Activated naive CD4-positive, alpha-beta T cell treated with anti-CD3 and anti-CD28 coated beads, Interleukin-2, amount 50 U/mL, for 16 hours (primary cell): Measurements from ENCODE around the gene RAPSN.
A peak's percentile ranks its signal among the peaks of the same experiment; 100 is the strongest.

Experiments used
- DNase-seq: peaks from one replicate; pipeline ENCODE4 v3.0.0-alpha.2; 2020

The RAPSN gene

GRCh38 chr11:47464483-47464882 lies 15.5 kb upstream of the RAPSN start:
- DNase-seq, result no peak

DNA sequence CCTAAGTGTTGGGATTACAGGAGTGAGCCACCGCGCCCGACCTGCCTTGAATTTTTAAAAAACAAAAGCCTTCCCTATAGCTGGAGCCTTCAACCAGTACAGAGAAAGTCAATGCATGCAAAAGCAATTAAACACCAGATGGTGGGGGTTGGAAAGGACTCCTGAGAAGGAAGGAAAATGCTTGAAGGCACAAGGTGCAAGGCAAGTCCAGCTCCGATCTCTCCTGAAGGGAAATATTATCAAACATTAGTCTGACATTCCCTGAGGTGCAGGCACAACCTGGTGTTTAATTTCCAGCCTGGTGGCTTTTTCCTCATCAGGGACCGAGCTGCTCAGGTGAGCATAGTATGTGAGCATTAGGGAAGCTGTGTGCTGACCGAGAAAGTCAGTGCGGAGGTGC lies 12.9 kb upstream of the RAPSN start:
- DNase-seq, result no peak

DNA sequence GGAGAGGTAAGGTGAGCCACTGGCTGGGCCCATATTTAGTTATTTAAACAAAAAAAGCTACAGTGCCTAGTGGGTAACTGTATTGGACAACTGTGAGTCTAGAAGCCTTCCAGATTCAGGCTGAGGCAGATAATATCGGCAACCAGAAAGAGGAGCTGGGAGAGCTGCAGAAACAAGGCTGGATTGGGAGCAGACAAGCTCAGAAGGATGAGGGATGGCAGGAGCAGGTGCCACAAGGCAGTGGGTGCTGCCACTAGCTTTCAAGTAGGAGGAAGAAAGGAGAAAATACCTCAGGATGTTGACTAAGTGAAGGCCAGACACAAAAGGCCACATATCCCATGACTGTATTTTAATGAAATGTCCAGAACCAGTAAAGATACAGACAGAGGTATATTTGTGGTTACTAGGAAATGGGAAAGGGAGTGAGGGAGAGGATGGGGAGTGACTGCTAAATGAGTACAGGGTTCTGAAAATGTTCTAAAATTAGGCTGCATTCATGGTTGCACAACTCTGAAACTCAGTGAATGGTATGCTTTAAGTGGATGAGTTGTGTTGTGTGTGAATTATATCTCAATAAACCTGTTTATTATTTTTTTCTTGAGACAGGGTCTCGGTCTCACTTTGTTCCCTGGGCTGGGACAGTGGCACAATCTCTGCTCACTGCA lies 11.8 kb upstream of the RAPSN start:
- DNase-seq, result no peak

DNA sequence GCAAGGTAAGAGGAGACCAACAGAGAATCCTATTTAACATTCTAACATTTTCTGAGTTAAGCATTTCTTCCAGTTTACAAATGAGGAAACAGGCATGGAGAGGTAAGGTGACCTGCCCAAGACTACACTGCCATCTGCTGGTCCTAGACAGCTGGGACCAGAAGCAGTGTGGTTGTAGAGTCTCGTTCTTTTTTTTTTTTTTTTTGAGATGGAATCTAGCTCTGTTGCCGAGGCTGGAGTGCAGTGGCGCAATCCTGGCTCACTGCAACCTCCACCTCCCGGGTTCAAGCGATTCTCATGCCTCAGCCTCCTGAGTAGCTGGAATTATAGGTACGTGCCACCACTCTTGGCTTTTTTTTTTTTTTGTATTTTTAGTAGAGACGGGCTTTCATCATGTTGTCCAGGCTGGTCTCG lies 5.3 kb upstream of the RAPSN start:
- DNase-seq, result peak; percentile 65

DNA sequence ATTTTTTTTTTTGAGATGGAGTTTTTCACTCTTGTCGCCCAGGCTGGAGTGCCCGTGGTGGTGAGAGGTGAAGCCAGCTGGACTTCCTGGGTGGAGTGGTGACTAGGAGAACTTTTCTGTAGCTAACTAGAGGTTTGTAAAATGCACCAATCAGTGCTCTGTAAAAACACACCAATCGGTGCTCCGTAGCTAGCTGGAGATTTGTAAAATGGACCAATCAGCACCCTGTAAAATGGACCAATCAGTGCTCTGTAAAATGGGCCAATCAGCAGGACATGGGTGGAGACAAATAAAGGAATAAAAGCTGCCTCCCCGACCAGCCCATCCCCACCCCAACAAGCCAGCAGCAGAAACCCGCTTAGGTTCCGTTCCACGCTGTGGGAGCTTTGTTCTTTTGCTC lies 4.4 kb upstream of the RAPSN start:
- no peak for DNase-seq

- no peak for DNase-seq
These were observed 3.1 kb upstream of the RAPSN start for GRCh38 chr11:47451990-47452389.

- no peak for DNase-seq
These were observed 2.5 kb upstream of the RAPSN start for GRCh38 chr11:47451436-47451835.

DNA sequence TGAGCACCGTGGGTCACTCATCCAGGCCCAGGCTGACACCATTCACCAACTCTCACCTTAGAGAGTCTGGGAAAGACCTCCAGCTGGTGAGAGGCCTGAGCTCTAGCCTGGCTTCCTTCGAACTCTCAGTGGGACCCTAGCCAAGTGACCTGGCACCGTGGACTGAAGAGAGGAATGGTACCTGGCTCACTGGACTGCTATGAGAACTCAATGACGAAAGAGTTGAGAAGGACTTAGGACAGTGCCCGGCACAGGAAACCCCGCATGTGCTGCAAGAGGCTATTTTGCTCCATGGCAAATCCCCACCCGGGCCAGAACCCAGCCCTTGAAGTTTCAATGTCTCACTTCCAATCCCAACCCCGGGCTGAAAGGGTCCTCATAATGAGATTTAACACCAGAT lies 605 bp upstream of the RAPSN start:
- DNase-seq, result no peak

- DNase-seq, result no peak
These were observed 1.0 kb downstream of the RAPSN start for GRCh38 chr11:47447906-47448305.

DNA sequence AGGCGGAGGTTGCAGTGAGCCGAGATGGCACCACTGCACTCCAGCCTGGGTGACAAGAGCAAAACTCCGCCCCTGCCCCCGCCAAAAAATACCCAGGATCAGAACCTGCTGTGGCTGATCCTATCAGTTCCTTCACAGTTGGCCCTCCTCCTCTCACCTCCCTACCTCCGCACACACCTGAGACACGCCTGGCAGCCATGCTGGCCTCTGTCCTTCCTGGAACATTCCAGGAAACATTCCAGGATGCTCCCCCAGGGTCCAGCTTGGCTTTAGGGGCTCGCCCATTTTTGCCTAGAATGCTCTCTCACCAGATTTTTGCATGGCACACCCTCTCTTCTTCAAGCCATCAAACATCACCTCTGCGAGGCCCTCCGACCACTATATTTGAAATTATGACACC lies 2.1 kb downstream of the RAPSN start:
- DNase-seq, result no peak

- no peak for DNase-seq
These were observed 3.1 kb downstream of the RAPSN start for GRCh38 chr11:47445840-47446239.

GRCh38 chr11:47443817-47444216 lies 5.1 kb downstream of the RAPSN start:
- no peak for DNase-seq

- DNase-seq, result no peak
These were observed 5.8 kb downstream of the RAPSN start for GRCh38 chr11:47443028-47443700.

- DNase-seq, result no peak
These were observed 6.4 kb downstream of the RAPSN start for GRCh38 chr11:47442514-47442913.

GRCh38 chr11:47441421-47441820 lies 7.5 kb downstream of the RAPSN start:
- no peak for DNase-seq

- no peak for DNase-seq
These were observed 8.9 kb downstream of the RAPSN start for GRCh38 chr11:47440054-47440476.

- DNase-seq, result no peak
These were observed 10.2 kb downstream of the RAPSN start for GRCh38 chr11:47438721-47439120.

DNA sequence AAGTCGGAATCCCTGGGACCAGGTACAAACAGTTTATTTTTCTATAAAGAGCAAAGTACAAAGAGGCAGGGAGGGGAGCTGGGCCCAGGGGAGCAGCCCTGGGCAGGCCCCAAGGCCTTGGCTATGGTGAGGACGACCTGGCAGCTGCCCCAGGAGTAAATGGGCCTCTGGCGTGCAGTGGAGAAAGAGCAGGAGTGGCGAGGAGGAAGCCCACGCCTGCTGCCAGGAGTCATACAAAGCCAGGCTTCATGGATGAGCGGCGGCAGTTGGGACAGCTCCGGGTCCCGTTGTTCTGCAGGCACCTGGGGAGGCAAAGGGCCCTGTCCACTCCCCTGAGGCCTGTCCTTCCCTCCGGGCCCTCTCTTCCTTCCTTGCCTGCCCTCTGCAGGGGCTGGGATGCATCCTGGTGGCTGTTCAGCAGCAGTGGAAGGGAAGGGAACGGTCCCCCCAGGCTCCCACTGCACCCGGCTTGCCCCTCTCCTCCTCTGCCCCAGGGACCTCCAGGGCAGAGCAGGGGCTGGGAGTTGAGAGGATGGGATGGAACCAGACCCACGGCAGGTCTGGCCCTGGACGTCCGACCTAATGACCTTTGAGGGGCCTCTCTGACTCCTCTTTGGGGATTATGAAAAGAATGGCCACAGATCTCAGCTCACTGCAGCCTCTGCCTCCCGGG lies 11.1 kb downstream of the RAPSN start:
- no peak for DNase-seq

- no peak for DNase-seq
These were observed 11.7 kb downstream of the RAPSN start for GRCh38 chr11:47437218-47437745.

GRCh38 chr11:47436726-47437125 lies 12.2 kb downstream of the RAPSN start:
- no peak for DNase-seq

- DNase-seq, result no peak
These were observed 13.2 kb downstream of the RAPSN start for GRCh38 chr11:47435687-47436086.

GRCh38 chr11:47434011-47434786 lies 14.7 kb downstream of the RAPSN start:
- no peak for DNase-seq

DNA sequence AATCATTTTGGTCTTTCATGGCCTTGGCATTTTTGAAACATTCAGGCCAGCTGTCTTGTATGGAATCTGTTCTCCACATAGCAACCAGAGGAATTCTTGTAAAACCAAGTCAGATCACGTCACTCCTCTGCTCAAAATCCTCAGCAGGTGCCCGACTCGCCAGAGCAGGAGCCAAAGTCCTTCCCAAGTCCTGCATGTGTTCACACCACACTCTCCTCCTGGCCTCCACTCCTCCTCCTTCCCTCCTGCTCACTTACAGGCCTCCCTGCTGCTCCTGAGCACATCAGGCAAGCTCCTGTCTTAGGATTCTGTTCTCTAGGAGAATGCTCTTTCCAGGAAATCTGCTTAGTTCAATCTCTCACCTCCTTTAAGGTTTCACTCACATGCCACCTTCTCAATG lies 15.8 kb downstream of the RAPSN start:
- DNase-seq, result no peak
